ENCODE data around the gene RUNX1. TPM values are rescaled to one million over a fixed set of nuclear protein-coding genes. Genes with fewer than 3 reads are reported as not detected.

The RUNX1 gene
- total and polyA plus RNA-seq, 2 of the 13 experiments (the other 11 are each of a cell fraction or from before 2014, with no cell fraction given) = 5.4 to 6.4 TPM

DNA sequence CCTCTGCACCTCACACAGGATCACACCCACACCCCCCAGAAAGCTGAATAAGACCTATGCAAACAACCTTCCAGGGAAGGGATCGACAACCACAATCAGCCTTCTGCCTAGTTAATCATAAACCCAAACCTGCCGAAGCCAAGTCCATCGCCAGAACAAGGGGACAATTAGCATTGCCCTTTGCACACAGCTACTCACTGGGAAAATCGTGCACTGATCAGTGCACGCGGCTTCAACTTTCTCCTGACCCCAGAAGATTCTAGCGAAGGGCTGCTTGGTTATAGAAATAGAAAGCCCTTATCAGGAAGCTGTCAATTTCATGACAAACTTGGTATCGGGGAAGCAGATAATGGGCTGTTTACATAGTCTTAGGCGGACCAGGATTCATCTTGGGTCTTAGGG is 29.5 kb downstream of the RUNX1 start (continued):
- TF ChIP-seq SPEN (CRISPR knock-in tag; IDR thresholded peaks at IDR 0.05; ENCODE audit: low read depth) = peak; percentile 59; the same call in 1 of the 2 replicates
- TF ChIP-seq SRSF4 (IDR thresholded peaks at IDR 0.05; ENCODE audit: low read depth, low read length, poor library complexity, severe bottlenecking) = no peak
- TF ChIP-seq, protein P1, sequence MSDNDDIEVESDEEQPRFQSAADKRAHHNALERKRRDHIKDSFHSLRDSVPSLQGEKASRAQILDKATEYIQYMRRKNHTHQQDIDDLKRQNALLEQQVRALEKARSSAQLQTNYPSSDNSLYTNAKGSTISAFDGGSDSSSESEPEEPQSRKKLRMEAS (IDR thresholded peaks at IDR 0.05) = peak; percentile 84
- TF ChIP-seq ZNF274 (CRISPR knock-in tag; IDR thresholded peaks at IDR 0.05) = no peak
- TF ChIP-seq IRF1 (CRISPR knock-in tag; IDR thresholded peaks at IDR 0.05; ENCODE audit: low read depth) = no peak
- TF ChIP-seq MTA3 (CRISPR knock-in tag; IDR thresholded peaks at IDR 0.05) = no peak
- no peak for TF ChIP-seq ZNF674 (CRISPR knock-in tag; IDR thresholded peaks at IDR 0.05; ENCODE audit: low read depth)
- TF ChIP-seq ZNF576 (CRISPR knock-in tag; IDR thresholded peaks at IDR 0.05) = no peak
- TF ChIP-seq TARDBP (CRISPR knock-in tag; IDR thresholded peaks at IDR 0.05) = peak; percentile 53; the same call in 1 of the 2 replicates
- TF ChIP-seq ZNF704 (CRISPR knock-in tag; IDR thresholded peaks at IDR 0.05; ENCODE audit: borderline replicate concordance) = no peak
- TF ChIP-seq ZNF746 (CRISPR knock-in tag; IDR thresholded peaks at IDR 0.05) = no peak
- TF ChIP-seq TEAD2 (CRISPR knock-in tag; IDR thresholded peaks at IDR 0.05) = no peak
- 0 out of 2 replicates have a peak, but pooled peaks have one; percentile 32 for TF ChIP-seq POLR2AphosphoS5 (IDR thresholded peaks at IDR 0.05; ENCODE audit: low read depth, low read length)
- TF ChIP-seq ZNF552 (CRISPR knock-in tag; IDR thresholded peaks at IDR 0.05; ENCODE audit: borderline replicate concordance) = no peak
- no peak for TF ChIP-seq TAF15 (IDR thresholded peaks at IDR 0.05; ENCODE audit: low read depth, low read length, poor library complexity, severe bottlenecking)
- no peak for TF ChIP-seq ZNF646 (CRISPR knock-in tag; IDR thresholded peaks at IDR 0.05)
- no peak for TF ChIP-seq ZNF224 (CRISPR knock-in tag; IDR thresholded peaks at IDR 0.05)
- TF ChIP-seq ZNF180 (CRISPR knock-in tag; IDR thresholded peaks at IDR 0.05; ENCODE audit: borderline replicate concordance, low read depth) = no peak
- TF ChIP-seq ZSCAN9 (CRISPR knock-in tag; IDR thresholded peaks at IDR 0.05; ENCODE audit: borderline replicate concordance) = peak; percentile 59; the same call in 1 of the 2 replicates
- TF ChIP-seq ZNF501 (CRISPR knock-in tag; IDR thresholded peaks at IDR 0.05) = no peak
- TF ChIP-seq EED (CRISPR knock-in tag; IDR thresholded peaks at IDR 0.05) = no peak
- TF ChIP-seq BORCS8-MEF2B (CRISPR knock-in tag; IDR thresholded peaks at IDR 0.05) = no peak

All from HepG2 (cell line).